Stimulated activated CD4-positive, alpha-beta T cell treated with anti-CD3 and anti-CD28 coated beads, Interleukin-1b, Interleukin-23, amount 100 ng/mL, for 48 hours (primary cell): Measurements from ENCODE around the gene GID8.
A peak's percentile ranks its signal among the peaks of the same experiment; 100 is the strongest.

ENCODE experiments used
- DNase-seq: peaks from one replicate; pipeline ENCODE4 v3.0.0-alpha.2; 2020

GID8 gene

GRCh38 chr20:62905536-62906117, 32.3 kb upstream of the GID8 start:
- DNase-seq: no peak

GRCh38 chr20:62906209-62906608, 31.7 kb upstream of the GID8 start:
- DNase-seq: no peak

GRCh38 chr20:62906647-62907375, 31.1 kb upstream of the GID8 start:
- DNase-seq: no peak

- peak; percentile 44 for DNase-seq
These were observed 30.3 kb upstream of the GID8 start for GRCh38 chr20:62907384-62908317.

- no peak for DNase-seq
These were observed 28.8 kb upstream of the GID8 start for GRCh38 chr20:62908971-62909791.

GRCh38 chr20:62910217-62910766, 27.7 kb upstream of the GID8 start:
- no peak for DNase-seq

- DNase-seq: no peak
These were observed 27.0 kb upstream of the GID8 start for GRCh38 chr20:62910777-62911497.

GRCh38 chr20:62911701-62912280, 26.2 kb upstream of the GID8 start:
- DNase-seq: no peak

GRCh38 chr20:62913043-62913630, 24.8 kb upstream of the GID8 start:
- no peak for DNase-seq

GRCh38 chr20:62914436-62914835, 23.5 kb upstream of the GID8 start:
- no peak for DNase-seq

GRCh38 chr20:62914970-62915457, 22.9 kb upstream of the GID8 start:
- DNase-seq: no peak

- no peak for DNase-seq
These were observed 21.1 kb upstream of the GID8 start for GRCh38 chr20:62916703-62917476.

GRCh38 chr20:62917720-62918119, 20.2 kb upstream of the GID8 start:
- DNase-seq: no peak

GRCh38 chr20:62918147-62918546, 19.8 kb upstream of the GID8 start:
- DNase-seq: peak; percentile 33

- DNase-seq: peak; percentile 59
These were observed 19.1 kb upstream of the GID8 start for GRCh38 chr20:62918831-62919230.

- DNase-seq: no peak
These were observed 17.8 kb upstream of the GID8 start for GRCh38 chr20:62920039-62920645.

- DNase-seq: peak; percentile 78
These were observed 16.7 kb upstream of the GID8 start for GRCh38 chr20:62921119-62921687.

- DNase-seq: peak; percentile 53
These were observed 15.5 kb upstream of the GID8 start for GRCh38 chr20:62922451-62922921.
